Measurements from ENCODE around the gene CTNNAL1. TPM values are rescaled to one million over a fixed set of nuclear protein-coding genes. Genes with fewer than 3 reads are reported as not detected.

CTNNAL1 gene
- total and polyA plus RNA-seq, 9 of the 15 experiments (the other 6 are each of a cell fraction or from before 2014, with no cell fraction given): 23.2 to 78.0 (median 46.7) TPM

- no peak for TF ChIP-seq POLR3A (IDR thresholded peaks at IDR 0.05; ENCODE audit: borderline replicate concordance, extremely low read depth, insufficient read depth, insufficient read length)
- no peak for TF ChIP-seq CXXC5 (CRISPR knock-in tag; IDR thresholded peaks at IDR 0.05)
- TF ChIP-seq CREB1 (IDR thresholded peaks at IDR 0.05): peak; percentile 71; the same call in 1 of the 2 replicates
- 0 out of 2 replicates have a peak, but pooled peaks have one; percentile 25 for TF ChIP-seq CREB1 (CRISPR knock-in tag; IDR thresholded peaks at IDR 0.05)
- peak; percentile 10; the same call in 1 of the 2 replicates for TF ChIP-seq GMEB1 (CRISPR knock-in tag; IDR thresholded peaks at IDR 0.05)
- TF ChIP-seq ZNF253 (CRISPR knock-in tag; conservative IDR thresholded peaks at IDR 0.05): no peak
- peak; percentile 95 for TF ChIP-seq RFX1 (IDR thresholded peaks at IDR 0.05)
- TF ChIP-seq MCM3 (IDR thresholded peaks at IDR 0.05): no peak
- TF ChIP-seq ZNF282 (CRISPR knock-in tag; IDR thresholded peaks at IDR 0.05): no peak
- peak in 1 of 2 experiments; percentile 17; a peak in 1 of 4 replicates for TF ChIP-seq KDM4B (IDR thresholded peaks at IDR 0.05; ENCODE audit: borderline replicate concordance in 2 of 2, low read depth in 1 of 2)
- peak; percentile 74 for TF ChIP-seq VEZF1 (CRISPR knock-in tag; IDR thresholded peaks at IDR 0.05)
- no peak for TF ChIP-seq THRA (IDR thresholded peaks at IDR 0.05)
- TF ChIP-seq NONO (IDR thresholded peaks at IDR 0.05; ENCODE audit: low read depth in 2 of 2, low read length in 1 of 2): no peak
- TF ChIP-seq NR2C2 (CRISPR knock-in tag; IDR thresholded peaks at IDR 0.05): no peak
- peak; percentile 90; the same call in 1 of the 2 replicates for TF ChIP-seq NR2C2 (tag; IDR thresholded peaks at IDR 0.05)
- no peak for TF ChIP-seq STAG1 (CRISPR knock-in tag; IDR thresholded peaks at IDR 0.05; ENCODE audit: borderline replicate concordance)
- peak; percentile 83 to 93; a peak in 2 of 4 replicates for TF ChIP-seq MAZ (CRISPR knock-in tag; conservative IDR thresholded peaks at IDR 0.05 in 1 of 2, IDR thresholded peaks at IDR 0.05 in 1 of 2)
- TF ChIP-seq PHTF2 (CRISPR knock-in tag; IDR thresholded peaks at IDR 0.05): no peak
- TF ChIP-seq RUNX1 (IDR thresholded peaks at IDR 0.05; ENCODE audit: low read depth): 0 out of 2 replicates have a peak, but pooled peaks have one; percentile 28
- no peak for TF ChIP-seq ZNF408 (CRISPR knock-in tag; IDR thresholded peaks at IDR 0.05; ENCODE audit: low read depth)
- TF ChIP-seq ZNF511 (CRISPR knock-in tag; IDR thresholded peaks at IDR 0.05): peak; percentile 63; the same call in 1 of the 2 replicates
- peak; percentile 16 for TF ChIP-seq ZFP36 (IDR thresholded peaks at IDR 0.05; ENCODE audit: low read depth, low read length, partially characterized antibody)
- TF ChIP-seq ZNF224 (CRISPR knock-in tag; IDR thresholded peaks at IDR 0.05): no peak
- peak; percentile 91 to 92 for TF ChIP-seq NRF1 (conservative IDR thresholded peaks at IDR 0.05 in 1 of 2, IDR thresholded peaks at IDR 0.05 in 1 of 2)
- TF ChIP-seq CREM (IDR thresholded peaks at IDR 0.05; ENCODE audit: low read depth): no peak
Observed at GRCh38 chr9:108934323-108934893, 78.9 kb downstream of the CTNNAL1 start, which contains the start of gene ABITRAM (continued).
